WTC11 (cell line): ENCODE data around the gene PTBP2.

Experiments
- NR1H2 ChIP-seq: sonication (generic); formaldehyde crosslinking; IDR thresholded peaks from 2 replicates; pipeline ENCODE4 v1.9.0; 2021; ENCODE audit warnings: mild to moderate bottlenecking, moderate library complexity, missing genetic modification reagents
- RORB ChIP-seq: fragments of 250-450 bp; sonication (Bioruptor Pico); IDR thresholded peaks from 2 replicates; pipeline ENCODE4 v1.9.0; 2021; ENCODE audit warnings: mild to moderate bottlenecking
- ZBTB21 ChIP-seq: sonication (generic); formaldehyde crosslinking; IDR thresholded peaks from 2 replicates; pipeline ENCODE4 v1.8.1; 2023; ENCODE audit warnings: mild to moderate bottlenecking, missing genetic modification reagents, borderline replicate concordance
- ZNF263 ChIP-seq: sonication (generic); formaldehyde crosslinking; IDR thresholded peaks from 2 replicates; pipeline ENCODE4 v1.8.1; 2022; ENCODE audit warnings: low read depth, mild to moderate bottlenecking, moderate library complexity, missing genetic modification reagents
- TF ChIP-seq, protein P1 (sequence below): fragments of 200-600 bp; IDR thresholded peaks from 2 replicates; pipeline ENCODE4 v1.8.0; 2022; ENCODE audit warnings: antibody characterized with exemption
- TF ChIP-seq, protein P2 (sequence below): sonication (generic); formaldehyde crosslinking; IDR thresholded peaks from 2 replicates; pipeline ENCODE4 v1.8.1; 2023; ENCODE audit warnings: mild to moderate bottlenecking, missing genetic modification reagents

DNA sequence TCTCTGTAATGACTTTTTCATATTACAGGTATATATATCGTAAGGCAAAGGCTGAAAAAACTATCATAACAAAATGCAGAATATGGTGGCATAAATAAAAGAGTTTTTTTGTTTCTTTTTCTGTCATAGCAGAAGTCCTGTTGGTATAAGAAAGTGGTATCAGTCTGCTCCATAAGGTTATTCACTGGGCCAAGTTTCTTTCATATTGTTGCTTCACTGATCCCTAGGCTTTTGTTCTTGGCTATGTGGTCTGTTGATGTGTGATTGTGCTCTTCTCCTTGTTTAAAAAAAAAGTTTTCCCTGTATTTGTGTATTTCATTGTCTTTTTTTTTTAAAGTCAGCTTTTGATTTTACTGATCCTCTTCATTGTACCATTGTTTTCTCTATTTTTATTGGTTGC is 26.0 kb downstream of the PTBP2 start:
- TF ChIP-seq, protein P1, sequence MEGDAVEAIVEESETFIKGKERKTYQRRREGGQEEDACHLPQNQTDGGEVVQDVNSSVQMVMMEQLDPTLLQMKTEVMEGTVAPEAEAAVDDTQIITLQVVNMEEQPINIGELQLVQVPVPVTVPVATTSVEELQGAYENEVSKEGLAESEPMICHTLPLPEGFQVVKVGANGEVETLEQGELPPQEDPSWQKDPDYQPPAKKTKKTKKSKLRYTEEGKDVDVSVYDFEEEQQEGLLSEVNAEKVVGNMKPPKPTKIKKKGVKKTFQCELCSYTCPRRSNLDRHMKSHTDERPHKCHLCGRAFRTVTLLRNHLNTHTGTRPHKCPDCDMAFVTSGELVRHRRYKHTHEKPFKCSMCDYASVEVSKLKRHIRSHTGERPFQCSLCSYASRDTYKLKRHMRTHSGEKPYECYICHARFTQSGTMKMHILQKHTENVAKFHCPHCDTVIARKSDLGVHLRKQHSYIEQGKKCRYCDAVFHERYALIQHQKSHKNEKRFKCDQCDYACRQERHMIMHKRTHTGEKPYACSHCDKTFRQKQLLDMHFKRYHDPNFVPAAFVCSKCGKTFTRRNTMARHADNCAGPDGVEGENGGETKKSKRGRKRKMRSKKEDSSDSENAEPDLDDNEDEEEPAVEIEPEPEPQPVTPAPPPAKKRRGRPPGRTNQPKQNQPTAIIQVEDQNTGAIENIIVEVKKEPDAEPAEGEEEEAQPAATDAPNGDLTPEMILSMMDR: no peak
- TF ChIP-seq RORB (CRISPR knock-in tag): no peak
- TF ChIP-seq, protein P2, sequence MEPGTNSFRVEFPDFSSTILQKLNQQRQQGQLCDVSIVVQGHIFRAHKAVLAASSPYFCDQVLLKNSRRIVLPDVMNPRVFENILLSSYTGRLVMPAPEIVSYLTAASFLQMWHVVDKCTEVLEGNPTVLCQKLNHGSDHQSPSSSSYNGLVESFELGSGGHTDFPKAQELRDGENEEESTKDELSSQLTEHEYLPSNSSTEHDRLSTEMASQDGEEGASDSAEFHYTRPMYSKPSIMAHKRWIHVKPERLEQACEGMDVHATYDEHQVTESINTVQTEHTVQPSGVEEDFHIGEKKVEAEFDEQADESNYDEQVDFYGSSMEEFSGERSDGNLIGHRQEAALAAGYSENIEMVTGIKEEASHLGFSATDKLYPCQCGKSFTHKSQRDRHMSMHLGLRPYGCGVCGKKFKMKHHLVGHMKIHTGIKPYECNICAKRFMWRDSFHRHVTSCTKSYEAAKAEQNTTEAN (CRISPR knock-in tag): no peak
- TF ChIP-seq ZBTB21 (CRISPR knock-in tag): no peak
- no peak for TF ChIP-seq NR1H2
- no peak for TF ChIP-seq ZNF263 (CRISPR knock-in tag)
